GM08714 (cell line): ENCODE data around the gene MICAL2.

ENCODE experiments used
- H3K4me3 ChIP-seq: fragments of 200-500 bp; sonication (Bioruptor generic); 2 replicates; pipeline ENCODE4 v1.5.1; 2014; ENCODE audit warnings: mild to moderate bottlenecking, low read length, inconsistent platforms
- ZNF274 ChIP-seq: IDR thresholded peaks from 2 replicates; pipeline ENCODE4 v1.6.1; 2012; ENCODE audit warnings: mild to moderate bottlenecking, low read depth, low read length

The MICAL2 gene

GRCh38 chr11:12087075-12088004 lies 23.1 kb upstream of the MICAL2 start:
- H3K4me3 ChIP-seq: no peak overlapping the region
- no peak for TF ChIP-seq ZNF274

- no peak overlapping the region for H3K4me3 ChIP-seq
- no peak for TF ChIP-seq ZNF274
Observed at GRCh38 chr11:12088047-12088481, 22.3 kb upstream of the MICAL2 start.

GRCh38 chr11:12088531-12088930 lies 21.9 kb upstream of the MICAL2 start:
- H3K4me3 ChIP-seq: no peak overlapping the region
- TF ChIP-seq ZNF274: no peak

GRCh38 chr11:12089041-12089440 lies 21.3 kb upstream of the MICAL2 start:
- H3K4me3 ChIP-seq: no peak overlapping the region
- no peak for TF ChIP-seq ZNF274

- H3K4me3 ChIP-seq: no peak overlapping the region
- TF ChIP-seq ZNF274: no peak
Observed at GRCh38 chr11:12089473-12089872, 20.9 kb upstream of the MICAL2 start.

- TF ChIP-seq ZNF274: no peak
- no peak overlapping the region for H3K4me3 ChIP-seq
Observed at GRCh38 chr11:12090061-12090591, 20.3 kb upstream of the MICAL2 start.

- no peak overlapping the region for H3K4me3 ChIP-seq
- TF ChIP-seq ZNF274: no peak
Observed at GRCh38 chr11:12090761-12091258, 19.6 kb upstream of the MICAL2 start.

GRCh38 chr11:12091956-12092558 lies 18.3 kb upstream of the MICAL2 start:
- TF ChIP-seq ZNF274: no peak
- H3K4me3 ChIP-seq: no peak overlapping the region

GRCh38 chr11:12092714-12093113 lies 17.7 kb upstream of the MICAL2 start:
- TF ChIP-seq ZNF274: no peak
- no peak overlapping the region for H3K4me3 ChIP-seq

GRCh38 chr11:12094872-12095800 lies 15.3 kb upstream of the MICAL2 start:
- TF ChIP-seq ZNF274: no peak
- no peak overlapping the region for H3K4me3 ChIP-seq

- TF ChIP-seq ZNF274: no peak
- no peak overlapping the region for H3K4me3 ChIP-seq
Observed at GRCh38 chr11:12097219-12097618, 13.2 kb upstream of the MICAL2 start.

GRCh38 chr11:12098601-12099000 lies 11.8 kb upstream of the MICAL2 start:
- no peak overlapping the region for H3K4me3 ChIP-seq

GRCh38 chr11:12099132-12099873 lies 11.1 kb upstream of the MICAL2 start:
- TF ChIP-seq ZNF274: no peak
- no peak overlapping the region for H3K4me3 ChIP-seq

More at GRCh38 chr11:12098601-12099000, 11.8 kb upstream of the MICAL2 start:
- no peak for TF ChIP-seq ZNF274
